ENCODE measurements around the gene MINK1. TPM values are rescaled to one million over a fixed set of nuclear protein-coding genes. Genes with fewer than 3 reads are reported as not detected.

Gene MINK1
- total RNA-seq, 1 experiment from 2014 or later: 68.8 TPM

DNA sequence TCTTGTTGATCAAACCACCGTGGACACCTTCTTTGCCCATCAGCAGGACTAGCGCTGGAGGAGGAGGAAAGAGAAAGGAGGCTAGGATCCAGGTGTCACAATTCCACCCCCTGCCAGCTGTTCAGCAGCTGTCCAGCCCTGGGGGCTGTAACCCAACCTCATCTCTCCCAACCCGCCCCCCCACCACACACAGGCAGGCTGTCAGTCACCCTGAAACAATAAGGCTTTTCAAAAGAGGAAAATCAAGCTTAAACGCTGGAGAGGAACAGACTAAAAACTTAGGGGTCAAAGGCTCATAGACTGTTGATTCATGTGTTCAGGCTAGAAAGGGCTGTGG lies 112.8 kb downstream of the MINK1 start:
- H3K4me1 Mint-ChIP-seq: peaks cover 35 to 38% of the 10 kb centered on the region in 2 experiments
- Histone ChIP-seq H3K27me3 (ENCODE audit: insufficient read depth, low read length) (no peaks in the 10 kb centered on the region), H3K4me2 (ENCODE audit: insufficient read depth, insufficient read length, low read length) (peak overlapping the region; percentile 72)

More for the DNA sequence above, 112.8 kb downstream of the MINK1 start:
- Histone ChIP-seq H4K8ac (replicated peaks; ENCODE audit: insufficient read length, low read depth, low read length) (no peak overlapping the region), H3K27ac (ENCODE audit: insufficient read length, low read depth, low read length) (peak overlapping the region; percentile 17), H3K79me2 (ENCODE audit: insufficient read depth, low read length) (peaks cover 15% of the 10 kb centered on the region; the same call in 1 of the 2 replicates), H2BK15ac (ENCODE audit: low read depth, low read length) (no peak overlapping the region), H3K79me1 (ENCODE audit: insufficient read depth, low read depth, low read length, poor library complexity, severe bottlenecking) (peaks cover 4% of the 10 kb centered on the region), H2AFZ (ENCODE audit: low read length) (no peak overlapping the region), H3K4me1 (ENCODE audit: insufficient read depth, low read length) (no peaks in the 10 kb centered on the region), H2BK5ac (ENCODE audit: insufficient read length, low read length) (no peak overlapping the region), H3K56ac (ENCODE audit: insufficient read length, low read depth, low read length) (no peak overlapping the region), H3K9me3 (ENCODE audit: control insufficient read depth, low read depth, low read length) (no peaks in the 10 kb centered on the region), H3K14ac (ENCODE audit: insufficient read depth, low read length) (no peak overlapping the region), H2BK20ac (ENCODE audit: low read depth, low read length, poor library complexity, severe bottlenecking) (no peak overlapping the region), H3T11ph (ENCODE audit: low read length) (no peak overlapping the region), H3K18ac (ENCODE audit: insufficient read length, low read depth, low read length) (no peak overlapping the region), H3K23ac (ENCODE audit: insufficient read length, low read depth, low read length) (no peak overlapping the region), H4K5ac (ENCODE audit: insufficient read length, low read depth, low read length) (no peak overlapping the region), H2BK120ac (ENCODE audit: low read depth, low read length, poor library complexity, severe bottlenecking) (no peak overlapping the region), H3K23me2 (ENCODE audit: insufficient read length, low read depth, low read length, poor library complexity, severe bottlenecking) (peaks cover 23% of the 10 kb centered on the region), H3K4ac (ENCODE audit: low read depth, low read length) (no peak overlapping the region), H3K9ac (ENCODE audit: extremely low read depth, insufficient read length, low read length) (peak overlapping the region; percentile 53), H4K91ac (ENCODE audit: insufficient read length, low read depth, low read length) (no peak overlapping the region), H2AK5ac (ENCODE audit: insufficient read length, low read length) (no peak overlapping the region), H4K20me1 (ENCODE audit: control insufficient read depth, insufficient read depth, insufficient read length) (no peaks in the 10 kb centered on the region), H2BK12ac (ENCODE audit: insufficient read length, low read depth, low read length) (no peak overlapping the region)
- Mint-ChIP-seq H3K9me3 (peaks cover 0 to 2% of the 10 kb centered on the region in 2 experiments; a peak in 2 of 5 replicates), H3K27me3 (ENCODE audit: low read depth) (peaks cover 6% of the 10 kb centered on the region), H3K27ac (peak overlapping the region; percentile 91 to 93 (median 92); a peak in 4 of 7 replicates), H3K36me3 (ENCODE audit: insufficient read depth in 1 of 3, low read depth in 3 of 3) (peaks cover 32 to 66% (median 53%) of the 10 kb centered on the region in 3 experiments), H3K4me3 (peak overlapping the region; percentile 95 to 100)
- TF ChIP-seq, protein P1, sequence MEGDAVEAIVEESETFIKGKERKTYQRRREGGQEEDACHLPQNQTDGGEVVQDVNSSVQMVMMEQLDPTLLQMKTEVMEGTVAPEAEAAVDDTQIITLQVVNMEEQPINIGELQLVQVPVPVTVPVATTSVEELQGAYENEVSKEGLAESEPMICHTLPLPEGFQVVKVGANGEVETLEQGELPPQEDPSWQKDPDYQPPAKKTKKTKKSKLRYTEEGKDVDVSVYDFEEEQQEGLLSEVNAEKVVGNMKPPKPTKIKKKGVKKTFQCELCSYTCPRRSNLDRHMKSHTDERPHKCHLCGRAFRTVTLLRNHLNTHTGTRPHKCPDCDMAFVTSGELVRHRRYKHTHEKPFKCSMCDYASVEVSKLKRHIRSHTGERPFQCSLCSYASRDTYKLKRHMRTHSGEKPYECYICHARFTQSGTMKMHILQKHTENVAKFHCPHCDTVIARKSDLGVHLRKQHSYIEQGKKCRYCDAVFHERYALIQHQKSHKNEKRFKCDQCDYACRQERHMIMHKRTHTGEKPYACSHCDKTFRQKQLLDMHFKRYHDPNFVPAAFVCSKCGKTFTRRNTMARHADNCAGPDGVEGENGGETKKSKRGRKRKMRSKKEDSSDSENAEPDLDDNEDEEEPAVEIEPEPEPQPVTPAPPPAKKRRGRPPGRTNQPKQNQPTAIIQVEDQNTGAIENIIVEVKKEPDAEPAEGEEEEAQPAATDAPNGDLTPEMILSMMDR (conservative IDR thresholded peaks at IDR 0.05): no peak
- DNase-seq: no peak
- no CpG with 5 or more reads among the region's 4 CpGs for WGBS (ENCODE audit: extremely low coverage, insufficient read length, low lambda C conversion rate)
